Epithelial cell of prostate (primary cell): ENCODE results near the gene RARRES2.

ENCODE experiments used
- DNase-seq: peaks from one replicate; pipeline ENCODE4 v3.0.0-alpha.2; 2011; ENCODE audit warnings: low read depth, low spot score
- H3K27ac ChIP-seq: fragments of 450-650 bp; 2 replicates; pipeline ENCODE4 v1.5.1; 2017; ENCODE audit warnings: mild to moderate bottlenecking

The RARRES2 gene

DNA sequence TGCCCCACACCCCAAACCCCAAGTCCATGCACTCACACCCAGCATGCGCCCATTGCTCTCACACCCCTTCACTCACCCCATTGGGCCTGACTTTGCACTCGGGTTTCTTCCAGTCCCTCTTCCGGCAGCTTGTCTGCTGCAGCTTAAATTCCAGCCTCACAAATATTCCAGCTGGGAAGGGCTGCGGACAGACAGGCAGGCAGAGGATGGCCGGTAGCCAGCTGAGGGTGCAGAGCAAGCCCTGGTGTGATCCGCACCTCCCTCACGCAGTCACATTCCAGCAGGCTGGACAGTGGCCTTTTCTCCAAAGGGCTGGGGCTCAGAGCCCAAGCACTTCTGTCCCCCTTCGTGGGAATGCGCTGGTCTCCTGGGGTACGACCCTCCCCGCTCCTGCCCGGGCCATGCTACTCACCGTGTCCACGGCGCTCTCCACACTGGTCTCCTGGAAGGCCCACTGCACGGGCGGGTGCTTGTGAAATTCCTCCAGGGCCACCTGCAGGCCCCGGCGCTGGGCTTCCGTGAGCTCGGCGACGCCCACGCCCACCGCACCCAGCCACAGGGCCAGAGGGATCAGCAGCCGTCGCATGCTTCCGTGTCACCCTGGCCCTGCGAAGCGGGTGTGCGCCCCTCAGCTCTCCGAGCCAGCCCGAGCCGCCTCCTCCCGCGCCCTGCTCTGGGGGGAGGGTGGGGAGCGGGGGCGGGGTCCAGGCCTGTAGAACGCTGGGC, 1.2 kb downstream of the RARRES2 start:
- no peak for DNase-seq

DNA sequence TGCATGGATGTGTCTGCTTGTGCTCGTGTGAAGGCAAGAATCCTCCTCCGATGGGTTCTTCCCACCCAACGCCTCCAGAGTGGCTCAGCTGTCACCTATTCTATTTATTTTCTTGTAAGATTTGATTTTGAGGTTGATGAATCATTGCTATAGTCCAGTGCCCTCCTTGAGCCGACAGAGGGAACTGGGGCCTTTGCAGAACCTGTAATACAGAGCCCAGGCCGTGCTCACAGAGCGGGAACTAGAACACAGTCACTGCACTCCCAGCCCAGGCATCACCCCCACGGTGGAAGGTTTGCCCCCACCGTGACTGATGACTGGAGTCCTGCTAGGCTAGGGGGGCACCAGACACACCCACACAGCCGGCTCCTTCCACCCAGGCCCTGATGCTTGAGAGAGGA, 2.0 kb downstream of the RARRES2 start:
- H3K27ac ChIP-seq: no peak overlapping the region
- DNase-seq: no peak

More for the DNA sequence above, 1.2 kb downstream of the RARRES2 start:
- H3K27ac ChIP-seq: no peak overlapping the region

DNA sequence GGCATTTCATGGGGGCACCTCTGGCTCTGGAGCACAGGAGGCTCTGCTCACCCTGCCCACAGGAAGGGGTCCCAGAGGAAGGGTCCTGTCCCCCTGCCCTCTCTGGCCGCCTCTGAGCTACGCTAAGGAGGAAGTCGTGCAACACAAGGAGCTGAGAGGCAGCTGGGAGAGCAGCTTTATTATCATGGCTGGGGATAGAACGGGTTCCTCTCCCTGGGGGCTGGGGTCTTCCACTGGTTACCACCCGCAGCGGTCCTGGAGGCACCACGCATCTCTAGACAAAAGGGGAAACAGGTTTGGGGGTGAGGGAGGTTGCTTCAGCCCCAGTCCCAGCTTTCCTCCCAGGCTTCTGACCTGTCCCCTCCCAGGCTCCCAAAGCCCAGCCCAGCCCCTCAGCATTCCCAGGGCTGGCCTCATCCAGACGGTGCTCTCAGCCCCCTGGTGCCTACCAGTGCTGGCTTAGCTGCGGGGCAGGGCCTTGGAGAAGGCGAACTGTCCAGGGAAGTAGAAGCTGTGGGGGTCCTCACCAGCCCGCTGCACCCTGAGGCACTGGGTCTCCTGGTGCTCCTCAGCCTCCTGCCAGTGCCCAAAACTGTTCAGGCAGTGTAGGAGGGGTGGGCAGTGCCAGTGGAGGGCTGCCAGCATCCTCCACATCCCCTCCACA, 3.1 kb downstream of the RARRES2 start:
- DNase-seq: no peak
- H3K27ac ChIP-seq: no peak overlapping the region

DNA sequence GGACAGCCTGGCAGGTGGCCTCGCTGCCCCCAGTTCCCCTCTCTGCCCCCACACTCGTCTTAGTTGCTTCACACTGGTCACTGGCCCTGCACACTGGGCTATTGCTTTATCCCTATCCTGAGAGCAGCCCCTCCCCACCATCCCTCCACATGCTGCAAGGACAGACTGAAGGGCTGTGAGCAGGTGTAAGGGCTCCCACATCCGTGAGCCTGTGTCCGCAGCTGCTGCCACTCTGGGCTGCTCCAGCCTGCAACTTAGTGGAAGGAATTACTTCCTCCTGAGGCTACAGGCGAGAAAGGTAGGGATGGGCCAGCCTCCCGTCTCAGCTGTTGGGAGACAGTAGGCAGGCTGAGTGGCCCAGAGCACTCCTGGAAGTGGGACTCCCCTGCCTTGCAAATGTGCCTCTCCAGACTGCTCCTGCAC, 3.8 kb downstream of the RARRES2 start:
- H3K27ac ChIP-seq: no peak overlapping the region
- no peak for DNase-seq

GRCh38 chr7:150337179-150337578, 4.2 kb downstream of the RARRES2 start:
- no peak overlapping the region for H3K27ac ChIP-seq
- no peak for DNase-seq

DNA sequence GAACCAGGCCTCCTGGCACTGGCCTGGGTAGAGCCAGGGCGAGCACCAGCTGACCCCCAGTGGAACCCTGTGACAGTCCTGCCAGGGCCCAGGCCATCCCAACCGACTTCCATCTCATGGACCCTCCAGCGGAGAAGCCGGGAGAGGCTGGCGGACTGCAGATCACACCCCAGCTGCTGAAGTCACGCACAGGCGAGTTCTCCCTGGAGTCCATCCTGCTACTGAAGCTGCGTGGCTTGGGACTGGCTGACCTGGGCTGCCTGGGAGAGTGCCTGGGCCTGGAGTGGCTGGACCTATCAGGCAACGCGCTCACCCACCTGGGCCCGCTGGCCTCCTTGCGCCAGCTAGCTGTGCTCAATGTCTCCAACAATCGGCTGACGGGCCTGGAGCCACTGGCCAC, 4.7 kb downstream of the RARRES2 start:
- no peak overlapping the region for H3K27ac ChIP-seq
- no peak for DNase-seq

DNA sequence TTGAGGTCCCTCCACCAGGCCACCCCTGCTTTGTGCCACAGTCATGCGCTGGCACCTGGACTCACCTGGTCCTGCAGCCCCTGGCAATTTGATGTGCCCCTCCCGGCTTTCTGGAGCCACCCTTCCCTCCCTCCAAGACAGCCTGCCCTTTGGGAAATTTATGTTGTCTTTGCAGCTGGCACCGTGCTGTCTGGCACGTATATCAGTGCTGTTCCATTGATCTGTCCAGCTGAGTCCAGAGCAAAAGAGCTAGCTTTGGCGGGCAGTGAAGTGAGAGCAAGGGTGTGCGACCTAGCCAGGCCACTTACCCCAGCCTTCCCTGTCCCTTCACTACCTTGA, 5.7 kb downstream of the RARRES2 start:
- no peak overlapping the region for H3K27ac ChIP-seq
- DNase-seq: no peak

GRCh38 chr7:150335108-150335773, 6.2 kb downstream of the RARRES2 start:
- no peak overlapping the region for H3K27ac ChIP-seq
- DNase-seq: no peak

- H3K27ac ChIP-seq: no peak overlapping the region
These were observed 7.3 kb downstream of the RARRES2 start for GRCh38 chr7:150334108-150334507.

DNA sequence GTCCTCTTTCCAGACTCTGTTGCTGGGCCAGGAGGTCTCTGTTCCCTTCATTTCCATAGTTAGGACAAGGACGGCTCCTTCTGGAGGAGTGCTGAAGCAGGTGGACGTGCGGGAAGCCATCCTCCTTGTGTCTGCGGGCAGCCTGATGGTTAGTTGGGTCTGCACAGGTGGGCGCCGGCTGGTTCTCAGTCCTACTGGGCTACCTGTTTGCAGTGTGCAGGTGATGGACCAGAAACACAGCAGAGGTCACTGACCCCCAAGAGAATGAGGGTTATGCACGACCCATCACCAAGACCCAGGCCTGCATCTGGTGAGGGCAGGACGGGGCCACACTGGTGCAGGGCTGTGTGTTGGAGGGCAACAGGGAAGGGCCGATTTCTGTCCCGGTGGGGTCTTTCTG, 7.8 kb downstream of the RARRES2 start:
- no peak overlapping the region for H3K27ac ChIP-seq
- DNase-seq: no peak

More at GRCh38 chr7:150334108-150334507, 7.3 kb downstream of the RARRES2 start:
- no peak for DNase-seq

- DNase-seq: no peak
- no peak overlapping the region for H3K27ac ChIP-seq
These were observed 8.4 kb downstream of the RARRES2 start for GRCh38 chr7:150332852-150333635.

DNA sequence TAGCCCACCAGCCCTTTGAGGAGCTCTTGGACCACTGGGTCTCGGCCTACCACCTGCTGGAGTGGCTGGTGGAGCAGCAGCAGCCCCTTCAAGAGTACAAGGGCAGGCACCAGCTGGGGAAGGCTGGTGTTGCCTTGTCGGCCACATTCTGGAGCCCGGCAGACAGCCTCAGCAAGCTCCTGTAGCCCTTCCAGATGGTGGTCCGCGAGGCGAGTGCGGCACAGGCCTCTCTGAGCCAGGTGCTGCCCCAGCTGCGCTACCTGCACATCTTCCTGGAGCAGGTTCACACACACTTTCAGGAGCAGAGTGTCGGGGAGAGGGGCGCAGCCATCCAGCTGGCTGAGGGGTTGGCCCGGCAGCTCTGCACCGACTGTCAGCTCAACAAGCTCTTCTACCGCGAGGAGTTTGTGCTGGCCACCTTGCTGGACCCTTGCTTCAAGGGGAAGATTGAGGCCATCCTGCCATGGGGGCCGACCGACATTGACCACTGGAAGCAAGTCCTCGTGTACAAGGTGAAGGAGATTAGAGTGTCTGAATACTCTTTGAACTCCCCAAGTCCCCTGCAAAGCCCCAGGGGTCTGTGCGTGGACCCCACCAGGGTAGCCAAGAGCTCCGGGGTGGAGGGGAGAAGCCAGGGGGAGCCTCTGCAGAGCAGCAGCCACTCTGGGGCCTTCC, 11.1 kb downstream of the RARRES2 start:
- no peak overlapping the region for H3K27ac ChIP-seq
- no peak for DNase-seq

GRCh38 chr7:150329331-150330120, 11.9 kb downstream of the RARRES2 start:
- no peak for DNase-seq

DNA sequence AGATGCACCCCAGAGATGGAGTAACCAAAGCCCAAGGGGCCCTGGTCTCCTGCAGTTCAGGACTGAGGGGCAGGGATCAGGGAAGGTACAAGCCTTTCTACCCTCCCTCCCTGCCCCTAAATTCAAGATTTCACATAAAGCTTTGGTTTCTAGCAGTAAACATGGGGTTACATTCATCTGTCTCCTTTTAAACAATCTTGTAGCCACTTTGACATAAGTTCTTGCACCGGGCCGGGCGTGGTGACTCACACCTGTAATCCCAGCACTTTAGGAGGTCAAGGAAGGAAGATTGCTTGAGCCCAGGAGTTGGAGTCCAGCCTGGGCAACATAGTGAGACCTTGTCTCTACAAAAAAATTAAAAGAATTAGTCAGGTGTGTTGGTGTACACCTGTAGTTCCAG, 14.1 kb downstream of the RARRES2 start:
- H3K27ac ChIP-seq: no peak overlapping the region
- DNase-seq: no peak

More at GRCh38 chr7:150329331-150330120, 11.9 kb downstream of the RARRES2 start:
- H3K27ac ChIP-seq: no peak overlapping the region

DNA sequence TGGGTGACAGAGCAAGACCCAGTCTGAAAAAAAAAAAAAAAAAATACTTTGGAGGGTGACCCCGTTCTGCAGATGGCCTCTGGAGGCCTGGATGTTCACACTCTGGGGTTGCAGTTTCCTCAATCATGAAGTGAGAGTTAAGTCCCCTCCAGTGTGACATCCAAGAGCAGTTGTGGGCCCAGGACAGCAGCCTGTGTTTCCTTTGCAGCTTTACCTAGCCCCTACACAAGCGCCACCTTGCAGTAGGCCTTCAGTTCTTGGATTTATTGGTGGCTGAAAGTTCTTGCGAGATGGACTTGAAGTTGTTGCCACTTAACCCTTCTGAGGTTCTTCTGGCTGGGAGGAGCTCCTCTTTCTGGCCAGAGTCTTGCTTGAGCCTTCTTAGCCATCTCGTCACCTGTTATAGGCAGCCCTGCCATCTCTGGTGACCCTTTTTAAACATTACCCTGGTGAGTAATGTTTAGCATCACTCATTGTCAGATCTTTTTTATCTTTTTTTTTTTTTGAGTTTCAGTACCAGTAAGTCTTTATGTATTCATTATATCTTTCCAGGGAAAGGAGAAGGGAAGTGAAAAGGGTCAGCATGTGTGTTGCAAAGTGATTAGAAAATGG, 14.7 kb downstream of the RARRES2 start:
- no peak for DNase-seq
- H3K27ac ChIP-seq: no peak overlapping the region

- DNase-seq: no peak
- no peak overlapping the region for H3K27ac ChIP-seq
These were observed 15.5 kb downstream of the RARRES2 start for GRCh38 chr7:150325901-150326300.

DNA sequence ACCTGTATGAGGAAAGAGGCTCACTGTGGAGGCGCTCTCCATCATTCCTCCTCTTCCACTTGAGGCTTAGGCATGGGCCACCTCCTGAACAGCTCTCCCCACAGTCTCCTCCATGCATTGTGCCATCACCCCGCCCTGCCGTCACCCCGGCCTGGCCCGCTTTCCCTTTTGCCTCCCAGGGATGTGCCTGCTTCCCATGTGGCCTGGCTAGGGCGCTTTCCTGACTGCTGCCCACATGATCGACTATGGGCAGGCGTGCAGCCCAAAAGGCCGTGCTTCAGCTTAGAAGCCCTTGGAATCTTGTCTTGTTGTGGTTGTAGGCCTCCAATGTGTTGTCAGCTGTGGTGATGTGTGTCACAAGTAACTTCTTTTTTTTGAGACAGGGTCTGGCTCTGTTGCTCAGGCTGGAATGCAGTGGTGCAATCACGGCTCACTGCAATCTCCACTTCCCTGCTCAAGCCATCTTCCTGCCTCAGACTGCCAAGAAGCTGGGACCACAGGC, 16.3 kb downstream of the RARRES2 start:
- DNase-seq: no peak
- no peak overlapping the region for H3K27ac ChIP-seq

DNA sequence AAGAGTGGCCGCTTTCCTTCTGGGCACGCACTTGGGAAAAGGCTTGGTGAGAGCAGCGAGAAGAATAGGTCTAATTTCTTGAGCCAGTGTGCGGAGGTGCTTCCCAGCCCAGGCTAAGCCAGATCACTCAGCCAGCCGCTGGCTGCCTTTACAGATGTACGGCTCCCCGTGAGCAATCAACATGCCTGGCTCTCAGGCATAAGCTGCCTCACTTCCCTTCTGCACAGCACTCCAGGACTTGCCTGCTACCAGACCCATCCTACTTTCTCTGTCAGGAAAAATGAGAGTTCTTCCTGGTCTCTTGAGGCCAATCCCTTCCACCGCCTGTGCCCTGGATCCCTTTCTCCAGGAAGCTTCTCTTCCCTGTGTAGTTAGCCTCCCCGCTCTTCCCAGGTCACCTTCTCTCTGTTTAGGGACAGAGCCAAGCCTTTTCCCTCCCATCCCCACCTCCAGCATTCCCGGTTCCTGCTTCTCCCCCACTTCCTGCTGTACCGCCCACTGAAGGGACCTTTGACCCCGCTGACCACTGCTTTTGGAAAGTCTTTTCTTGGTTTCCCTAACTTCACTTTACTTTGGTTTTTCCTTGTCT, 17.0 kb downstream of the RARRES2 start:
- no peak for DNase-seq
- peak overlapping the region; percentile 81 for H3K27ac ChIP-seq
